ENCODE data around the gene PRODH2. TPM values are rescaled to one million over a fixed set of nuclear protein-coding genes. Genes with fewer than 3 reads are reported as not detected.

The PRODH2 gene
- total and polyA plus RNA-seq, 2 of the 13 experiments (the other 11 are each of a cell fraction or from before 2014, with no cell fraction given), result 86.7 to 118 TPM

- no peak for TF ChIP-seq AHDC1 (CRISPR knock-in tag; IDR thresholded peaks at IDR 0.05; ENCODE audit: borderline replicate concordance)
Observed at GRCh38 chr19:35856546-35857149, 44.0 kb upstream of the PRODH2 start, which contains the start of gene KIRREL2 (continued).

GRCh38 chr19:35853038-35853756 lies 40.6 kb upstream of the PRODH2 start:
- ChIA-PET CTCF (ENCODE audit: low intra/inter-chr PET ratio, low total read pairs) (no interaction called here), POLR2A (no interaction called here)
- Histone ChIP-seq H3K4me1 (ENCODE audit: insufficient read depth, low read length) (peaks cover 31% of the 10 kb centered on the region), H4K20me1 (ENCODE audit: insufficient read depth, low read length) (0 out of 2 replicates have a peak, but pooled peaks cover 3% of the 10 kb centered on the region), H3K27ac (ENCODE audit: extremely low read length, insufficient read depth, low read length) (no peak overlapping the region), H3K9ac (ENCODE audit: insufficient read depth, low read depth, low read length) (no peak overlapping the region), H3K4me3 (replicated peaks in 1 of 3; ENCODE audit: insufficient read depth in 1 of 3, low read depth in 2 of 3, low read length in 3 of 3) (no peak overlapping the region), H3K4me2 (ENCODE audit: low read depth, low read length) (no peak overlapping the region), H3K9me3 (ENCODE audit: low read length) (no peaks in the 10 kb centered on the region), H3K79me2 (ENCODE audit: insufficient read depth, low read length) (no peaks in the 10 kb centered on the region), H3K27me3 (ENCODE audit: control insufficient read depth in 1 of 2, insufficient read depth in 2 of 2, low read length in 2 of 2) (peaks cover 10 to 70% of the 10 kb centered on the region in 2 experiments), H3K36me3 (replicated peaks in 1 of 2; ENCODE audit: control insufficient read depth in 1 of 2, insufficient read depth in 2 of 2, low read length in 2 of 2) (no peaks in the 10 kb centered on the region), H2AFZ (ENCODE audit: low read length) (no peak overlapping the region)
- DNase-seq (ENCODE audit: low spot score) (no peak), ATAC-seq (no peak), FAIRE-seq (no peak)
- intact Hi-C loops (cut with micrococcal nuclease; ENCODE audit: unreplicated experiment) (no loop called here), in situ Hi-C loops (cut with HindIII; ENCODE audit: extremely low pct_ligation_motif_present, low pct_unique_long_range_greater_than_20kb) (no loop called here)
- WGBS (ENCODE audit: low lambda C conversion rate), result 40% methylated on average over 8 of the region's 8 CpGs
- BruUV-seq (replicated peaks), result no TSS peak
- TF ChIP-seq MAFG (CRISPR knock-in tag; IDR thresholded peaks at IDR 0.05) (no peak), ZSCAN5A (CRISPR knock-in tag; IDR thresholded peaks at IDR 0.05; ENCODE audit: borderline replicate concordance) (no peak), PRDM15 (CRISPR knock-in tag; IDR thresholded peaks at IDR 0.05) (no peak), RBFOX2 (IDR thresholded peaks at IDR 0.05; ENCODE audit: low read depth, low read length) (no peak), POLR2A (IDR thresholded peaks at IDR 0.05; ENCODE audit: insufficient read depth in 1 of 2, low read depth in 2 of 2, low read length in 2 of 2) (no peak), SRSF1 (optimal IDR thresholded peaks at IDR 0.05; ENCODE audit: low read depth, low read length) (no peak), ZNF747 (CRISPR knock-in tag; IDR thresholded peaks at IDR 0.05; ENCODE audit: borderline replicate concordance) (no peak)
